Left ventricle myocardium inferior (tissue), 1 donor: Measurements from ENCODE around the gene LBH. TPM values are rescaled to one million over a fixed set of nuclear protein-coding genes. Genes with fewer than 3 reads are reported as not detected.

Experiments used
- DNase-seq: peaks from one replicate; pipeline ENCODE4 v3.0.0-alpha.2; 2020
- H3K27ac ChIP-seq: fragments of 200-600 bp; replicated peaks from 2 replicates; pipeline ENCODE4 v1.8.0; 2021
- H3K27me3 ChIP-seq: fragments of 200-600 bp; 2 replicates; pipeline ENCODE4 v1.8.0; 2021; ENCODE audit warnings: low read depth
- H3K36me3 ChIP-seq: fragments of 200-600 bp; 2 replicates; pipeline ENCODE4 v1.8.0; 2021
- H3K4me1 ChIP-seq: fragments of 200-600 bp; 2 replicates; pipeline ENCODE4 v1.8.0; 2021
- H3K4me3 ChIP-seq: fragments of 200-600 bp; 2 replicates; pipeline ENCODE4 v1.8.0; 2021; ENCODE audit warnings: mild to moderate bottlenecking, moderate library complexity
- H3K9me3 ChIP-seq: fragments of 200-600 bp; replicated peaks from 2 replicates; pipeline ENCODE4 v1.8.0; 2021
- intact Hi-C: fragments of 100-400 bp; cut with micrococcal nuclease; formaldehyde crosslinking; loops from one replicate; pipeline ENCODE4 v1.11.0; 2022
- total RNA-seq: library from RNA; stranded (reverse); fragmentation: NEBNext Ultra II Directional; extraction: Animal tissue kit (Norgen Biotek cat#: 25700); gene quantifications from one replicate; pipeline ENCODE4 v1.2.1, GENCODE V29; 2021
- TF ChIP-seq, protein P1 (sequence below): fragments of 200-600 bp; IDR thresholded peaks from 2 replicates; pipeline ENCODE4 v1.8.0; 2021; ENCODE audit warnings: antibody characterized with exemption, mild to moderate bottlenecking, borderline replicate concordance
- donor health status: DM: no; HTN: yes; CAD: no; lungs with severe emphysema.

Gene LBH
- total RNA-seq, 1 donor from 2014 or later: 200 TPM

GRCh38 chr2:30280596-30281434 lies 49.5 kb downstream of the LBH start:
- intact Hi-C loops: no loop called here
- H3K4me3 ChIP-seq: no peak overlapping the region
- no peak for DNase-seq
- no peak overlapping the region for H3K27ac ChIP-seq
- TF ChIP-seq, protein P1, sequence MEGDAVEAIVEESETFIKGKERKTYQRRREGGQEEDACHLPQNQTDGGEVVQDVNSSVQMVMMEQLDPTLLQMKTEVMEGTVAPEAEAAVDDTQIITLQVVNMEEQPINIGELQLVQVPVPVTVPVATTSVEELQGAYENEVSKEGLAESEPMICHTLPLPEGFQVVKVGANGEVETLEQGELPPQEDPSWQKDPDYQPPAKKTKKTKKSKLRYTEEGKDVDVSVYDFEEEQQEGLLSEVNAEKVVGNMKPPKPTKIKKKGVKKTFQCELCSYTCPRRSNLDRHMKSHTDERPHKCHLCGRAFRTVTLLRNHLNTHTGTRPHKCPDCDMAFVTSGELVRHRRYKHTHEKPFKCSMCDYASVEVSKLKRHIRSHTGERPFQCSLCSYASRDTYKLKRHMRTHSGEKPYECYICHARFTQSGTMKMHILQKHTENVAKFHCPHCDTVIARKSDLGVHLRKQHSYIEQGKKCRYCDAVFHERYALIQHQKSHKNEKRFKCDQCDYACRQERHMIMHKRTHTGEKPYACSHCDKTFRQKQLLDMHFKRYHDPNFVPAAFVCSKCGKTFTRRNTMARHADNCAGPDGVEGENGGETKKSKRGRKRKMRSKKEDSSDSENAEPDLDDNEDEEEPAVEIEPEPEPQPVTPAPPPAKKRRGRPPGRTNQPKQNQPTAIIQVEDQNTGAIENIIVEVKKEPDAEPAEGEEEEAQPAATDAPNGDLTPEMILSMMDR: no peak
- no peaks in the 10 kb centered on the region for H3K27me3 ChIP-seq
- H3K4me1 ChIP-seq: peaks cover 5% of the 10 kb centered on the region
- no peaks in the 10 kb centered on the region for H3K36me3 ChIP-seq
- no peaks in the 10 kb centered on the region for H3K9me3 ChIP-seq

DNA sequence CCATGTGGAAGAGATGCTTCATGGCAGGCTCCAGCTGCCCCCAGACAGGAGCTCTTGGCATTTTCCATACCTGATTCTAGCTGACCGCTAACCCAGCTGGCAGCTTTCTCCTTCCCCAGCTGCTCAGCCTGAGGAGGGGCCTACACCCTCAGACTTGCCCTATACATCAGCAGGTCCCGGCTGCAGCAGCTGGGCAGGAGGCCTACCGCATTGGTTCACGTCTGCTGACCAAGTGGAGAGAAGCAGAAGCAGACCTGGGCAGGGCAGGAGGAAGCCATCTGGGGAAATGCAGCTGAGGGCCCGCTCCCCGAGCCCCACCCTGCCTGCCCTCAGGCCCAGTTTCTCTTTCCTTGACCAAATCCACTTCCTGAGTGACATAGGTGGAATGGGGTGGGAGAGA lies 50.7 kb downstream of the LBH start:
- Histone ChIP-seq H3K36me3 (no peaks in the 10 kb centered on the region), H3K27me3 (no peaks in the 10 kb centered on the region), H3K9me3 (no peaks in the 10 kb centered on the region), H3K27ac (no peak overlapping the region), H3K4me3 (no peak overlapping the region), H3K4me1 (peaks cover 5% of the 10 kb centered on the region)
- no peak for DNase-seq
- TF ChIP-seq, protein P1: no peak
- intact Hi-C loops: no loop called here

DNA sequence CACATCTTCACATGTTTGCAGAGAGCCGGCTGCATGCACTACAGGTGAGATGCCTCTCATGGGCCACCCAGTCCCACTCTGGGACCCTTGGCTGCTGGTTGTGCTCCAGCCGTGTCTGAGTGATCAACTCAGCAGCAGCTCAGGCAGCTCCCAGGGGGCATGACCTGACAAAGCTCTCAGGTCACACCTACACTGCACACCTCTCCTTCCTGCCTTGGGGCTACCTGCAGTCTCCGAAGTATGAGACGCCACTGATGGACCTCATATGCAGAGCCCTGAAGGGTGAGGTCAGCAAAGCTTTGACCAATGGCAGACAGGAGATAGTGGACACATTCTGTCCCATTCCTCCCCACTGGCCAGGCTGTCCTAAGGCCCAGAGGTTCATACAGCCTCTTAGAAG lies 51.4 kb downstream of the LBH start:
- no peaks in the 10 kb centered on the region for H3K9me3 ChIP-seq
- no peaks in the 10 kb centered on the region for H3K36me3 ChIP-seq
- no peak for DNase-seq
- no peak overlapping the region for H3K27ac ChIP-seq
- H3K4me3 ChIP-seq: no peak overlapping the region
- TF ChIP-seq, protein P1: no peak
- H3K27me3 ChIP-seq: no peaks in the 10 kb centered on the region
- intact Hi-C loops: no loop called here
- H3K4me1 ChIP-seq: peaks cover 5% of the 10 kb centered on the region

- no peak for DNase-seq
These were observed 52.7 kb downstream of the LBH start for GRCh38 chr2:30283931-30284565.

GRCh38 chr2:30285758-30286157 lies 54.4 kb downstream of the LBH start:
- TF ChIP-seq, protein P1: no peak
- no peak overlapping the region for H3K4me3 ChIP-seq
- H3K9me3 ChIP-seq: no peaks in the 10 kb centered on the region
- intact Hi-C loops: no loop called here
- no peaks in the 10 kb centered on the region for H3K27me3 ChIP-seq
- peaks cover 5% of the 10 kb centered on the region for H3K4me1 ChIP-seq
- H3K27ac ChIP-seq: no peak overlapping the region
- H3K36me3 ChIP-seq: no peaks in the 10 kb centered on the region
- DNase-seq: no peak

More at GRCh38 chr2:30283931-30284565, 52.7 kb downstream of the LBH start:
- peaks cover 5% of the 10 kb centered on the region for H3K4me1 ChIP-seq
- intact Hi-C loops: no loop called here
- H3K9me3 ChIP-seq: no peaks in the 10 kb centered on the region
- TF ChIP-seq, protein P1: no peak
- H3K4me3 ChIP-seq: no peak overlapping the region
- H3K27ac ChIP-seq: peak overlapping the region; percentile 39
- H3K27me3 ChIP-seq: no peaks in the 10 kb centered on the region
- H3K36me3 ChIP-seq: no peaks in the 10 kb centered on the region
